ENCODE data around the gene TMEM135.

DNA sequence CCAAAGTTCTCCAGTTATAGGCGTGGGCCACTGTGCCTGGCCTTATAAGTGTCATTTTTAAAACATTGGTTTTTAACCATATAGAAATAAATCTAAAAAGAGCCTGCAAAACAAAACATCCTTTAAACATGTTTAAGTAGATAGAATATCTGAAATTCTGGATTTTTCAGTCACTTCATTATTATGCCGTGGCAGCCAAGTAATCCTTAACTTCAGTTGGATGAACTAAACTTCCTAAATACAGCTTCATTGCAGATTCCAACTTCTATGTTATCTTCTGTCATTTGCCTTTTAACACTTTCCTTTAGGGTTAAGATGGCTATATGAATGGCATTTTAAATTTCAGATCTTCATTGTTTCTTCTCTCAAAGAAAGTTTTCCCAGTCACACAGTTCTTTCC, 291.4 kb downstream of the TMEM135 start:
- TF ChIP-seq, protein P1, sequence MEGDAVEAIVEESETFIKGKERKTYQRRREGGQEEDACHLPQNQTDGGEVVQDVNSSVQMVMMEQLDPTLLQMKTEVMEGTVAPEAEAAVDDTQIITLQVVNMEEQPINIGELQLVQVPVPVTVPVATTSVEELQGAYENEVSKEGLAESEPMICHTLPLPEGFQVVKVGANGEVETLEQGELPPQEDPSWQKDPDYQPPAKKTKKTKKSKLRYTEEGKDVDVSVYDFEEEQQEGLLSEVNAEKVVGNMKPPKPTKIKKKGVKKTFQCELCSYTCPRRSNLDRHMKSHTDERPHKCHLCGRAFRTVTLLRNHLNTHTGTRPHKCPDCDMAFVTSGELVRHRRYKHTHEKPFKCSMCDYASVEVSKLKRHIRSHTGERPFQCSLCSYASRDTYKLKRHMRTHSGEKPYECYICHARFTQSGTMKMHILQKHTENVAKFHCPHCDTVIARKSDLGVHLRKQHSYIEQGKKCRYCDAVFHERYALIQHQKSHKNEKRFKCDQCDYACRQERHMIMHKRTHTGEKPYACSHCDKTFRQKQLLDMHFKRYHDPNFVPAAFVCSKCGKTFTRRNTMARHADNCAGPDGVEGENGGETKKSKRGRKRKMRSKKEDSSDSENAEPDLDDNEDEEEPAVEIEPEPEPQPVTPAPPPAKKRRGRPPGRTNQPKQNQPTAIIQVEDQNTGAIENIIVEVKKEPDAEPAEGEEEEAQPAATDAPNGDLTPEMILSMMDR (conservative IDR thresholded peaks at IDR 0.05; ENCODE audit: low read depth, low read length): no peak
- no peak for TF ChIP-seq EZH2 (IDR thresholded peaks at IDR 0.05; ENCODE audit: borderline replicate concordance, low read depth, low read length, poor library complexity, severe bottlenecking)
